Measurements from ENCODE around the gene PPP1R37.

DNA sequence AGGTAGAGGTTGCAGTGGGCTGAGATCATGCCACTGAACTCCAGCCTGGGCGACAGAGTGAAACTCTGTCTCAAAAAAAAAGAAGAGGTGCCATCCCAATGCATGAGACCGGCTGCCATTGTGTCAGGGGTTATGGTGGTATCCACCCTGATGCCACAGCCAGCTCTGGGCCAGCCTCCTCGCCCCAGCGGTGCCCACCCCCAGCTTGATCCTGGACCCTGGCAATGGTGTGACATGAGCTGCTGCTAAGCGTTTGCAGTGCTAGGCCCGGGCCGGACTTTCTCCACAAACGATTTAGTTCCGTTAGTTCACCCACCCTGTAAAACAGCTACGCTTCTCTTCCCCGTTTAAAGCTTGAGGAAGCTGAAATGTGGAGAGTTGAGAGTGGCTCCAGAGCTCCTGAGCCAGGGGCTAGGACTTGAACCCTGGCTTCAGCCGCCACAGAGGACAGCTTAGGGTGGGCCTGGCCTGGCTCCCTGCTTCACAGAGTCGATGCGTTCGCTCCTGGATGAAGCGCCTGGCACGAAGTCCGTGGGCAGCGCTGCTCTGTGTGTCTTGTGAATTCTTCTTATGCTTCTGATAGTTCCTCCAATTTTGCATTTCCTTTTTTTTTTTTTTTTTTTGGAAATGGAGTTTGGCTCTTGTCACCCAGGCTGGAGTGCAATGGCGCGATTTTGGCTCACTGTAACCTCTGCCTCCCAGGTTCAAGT lies 42.4 kb downstream of the PPP1R37 start:
- TF ChIP-seq EZH2 (IDR thresholded peaks at IDR 0.05; ENCODE audit: borderline replicate concordance, low read length), result no peak
- TF ChIP-seq, protein P1, sequence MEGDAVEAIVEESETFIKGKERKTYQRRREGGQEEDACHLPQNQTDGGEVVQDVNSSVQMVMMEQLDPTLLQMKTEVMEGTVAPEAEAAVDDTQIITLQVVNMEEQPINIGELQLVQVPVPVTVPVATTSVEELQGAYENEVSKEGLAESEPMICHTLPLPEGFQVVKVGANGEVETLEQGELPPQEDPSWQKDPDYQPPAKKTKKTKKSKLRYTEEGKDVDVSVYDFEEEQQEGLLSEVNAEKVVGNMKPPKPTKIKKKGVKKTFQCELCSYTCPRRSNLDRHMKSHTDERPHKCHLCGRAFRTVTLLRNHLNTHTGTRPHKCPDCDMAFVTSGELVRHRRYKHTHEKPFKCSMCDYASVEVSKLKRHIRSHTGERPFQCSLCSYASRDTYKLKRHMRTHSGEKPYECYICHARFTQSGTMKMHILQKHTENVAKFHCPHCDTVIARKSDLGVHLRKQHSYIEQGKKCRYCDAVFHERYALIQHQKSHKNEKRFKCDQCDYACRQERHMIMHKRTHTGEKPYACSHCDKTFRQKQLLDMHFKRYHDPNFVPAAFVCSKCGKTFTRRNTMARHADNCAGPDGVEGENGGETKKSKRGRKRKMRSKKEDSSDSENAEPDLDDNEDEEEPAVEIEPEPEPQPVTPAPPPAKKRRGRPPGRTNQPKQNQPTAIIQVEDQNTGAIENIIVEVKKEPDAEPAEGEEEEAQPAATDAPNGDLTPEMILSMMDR (IDR thresholded peaks at IDR 0.05; ENCODE audit: low read length), result no peak

All from OCI-LY1 (cell line).